ENCODE measurements around the gene CARD9. TPM values are rescaled to one million over a fixed set of nuclear protein-coding genes. Genes with fewer than 3 reads are reported as not detected.

Gene CARD9
- total RNA-seq, 1 donor from 2014 or later = 1.9 TPM

GRCh38 chr9:136418182-136419091 lies 45.0 kb upstream of the CARD9 start:
- no peaks in the 10 kb centered on the region for H3K27me3 Mint-ChIP-seq (ENCODE audit: low read depth)
- H3K4me3 Mint-ChIP-seq (ENCODE audit: unreplicated experiment) = no peak overlapping the region
- H3K9me3 Mint-ChIP-seq (ENCODE audit: low read depth) = no peaks in the 10 kb centered on the region
- TF ChIP-seq, protein P1, sequence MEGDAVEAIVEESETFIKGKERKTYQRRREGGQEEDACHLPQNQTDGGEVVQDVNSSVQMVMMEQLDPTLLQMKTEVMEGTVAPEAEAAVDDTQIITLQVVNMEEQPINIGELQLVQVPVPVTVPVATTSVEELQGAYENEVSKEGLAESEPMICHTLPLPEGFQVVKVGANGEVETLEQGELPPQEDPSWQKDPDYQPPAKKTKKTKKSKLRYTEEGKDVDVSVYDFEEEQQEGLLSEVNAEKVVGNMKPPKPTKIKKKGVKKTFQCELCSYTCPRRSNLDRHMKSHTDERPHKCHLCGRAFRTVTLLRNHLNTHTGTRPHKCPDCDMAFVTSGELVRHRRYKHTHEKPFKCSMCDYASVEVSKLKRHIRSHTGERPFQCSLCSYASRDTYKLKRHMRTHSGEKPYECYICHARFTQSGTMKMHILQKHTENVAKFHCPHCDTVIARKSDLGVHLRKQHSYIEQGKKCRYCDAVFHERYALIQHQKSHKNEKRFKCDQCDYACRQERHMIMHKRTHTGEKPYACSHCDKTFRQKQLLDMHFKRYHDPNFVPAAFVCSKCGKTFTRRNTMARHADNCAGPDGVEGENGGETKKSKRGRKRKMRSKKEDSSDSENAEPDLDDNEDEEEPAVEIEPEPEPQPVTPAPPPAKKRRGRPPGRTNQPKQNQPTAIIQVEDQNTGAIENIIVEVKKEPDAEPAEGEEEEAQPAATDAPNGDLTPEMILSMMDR (IDR thresholded peaks at IDR 0.05) = no peak
- no peaks in the 10 kb centered on the region for H3K4me1 Mint-ChIP-seq (ENCODE audit: low read depth)
- H3K36me3 Mint-ChIP-seq (ENCODE audit: low read depth) = peaks cover 32% of the 10 kb centered on the region
- H3K27ac Mint-ChIP-seq (ENCODE audit: unreplicated experiment) = peak overlapping the region; percentile 41
- DNase-seq (ENCODE audit: low spot score) = no peak

GRCh38 chr9:136416914-136417313 lies 43.4 kb upstream of the CARD9 start:
- H3K27me3 Mint-ChIP-seq (ENCODE audit: low read depth) = no peaks in the 10 kb centered on the region
- no peak for DNase-seq (ENCODE audit: low spot score)
- H3K4me1 Mint-ChIP-seq (ENCODE audit: low read depth) = peaks cover 8% of the 10 kb centered on the region
- TF ChIP-seq, protein P1 (IDR thresholded peaks at IDR 0.05) = no peak
- H3K27ac Mint-ChIP-seq (ENCODE audit: unreplicated experiment) = no peak overlapping the region
- H3K4me3 Mint-ChIP-seq (ENCODE audit: unreplicated experiment) = no peak overlapping the region
- peaks cover 30% of the 10 kb centered on the region for H3K36me3 Mint-ChIP-seq (ENCODE audit: low read depth)
- H3K9me3 Mint-ChIP-seq (ENCODE audit: low read depth) = no peaks in the 10 kb centered on the region

- H3K4me3 Mint-ChIP-seq (ENCODE audit: unreplicated experiment) = no peak overlapping the region
- DNase-seq (ENCODE audit: low spot score) = no peak
- no peaks in the 10 kb centered on the region for H3K9me3 Mint-ChIP-seq (ENCODE audit: low read depth)
- no peaks in the 10 kb centered on the region for H3K27me3 Mint-ChIP-seq (ENCODE audit: low read depth)
- peaks cover 30% of the 10 kb centered on the region for H3K36me3 Mint-ChIP-seq (ENCODE audit: low read depth)
- H3K4me1 Mint-ChIP-seq (ENCODE audit: low read depth) = peaks cover 13% of the 10 kb centered on the region
- no peak overlapping the region for H3K27ac Mint-ChIP-seq (ENCODE audit: unreplicated experiment)
- TF ChIP-seq, protein P1 (IDR thresholded peaks at IDR 0.05) = no peak
Observed at GRCh38 chr9:136416427-136416826, 43.0 kb upstream of the CARD9 start.

GRCh38 chr9:136412962-136413361 lies 39.5 kb upstream of the CARD9 start:
- peaks cover 28% of the 10 kb centered on the region for H3K36me3 Mint-ChIP-seq (ENCODE audit: low read depth)
- no peak for DNase-seq (ENCODE audit: low spot score)
- H3K4me3 Mint-ChIP-seq (ENCODE audit: unreplicated experiment) = no peak overlapping the region
- peaks cover 33% of the 10 kb centered on the region for H3K4me1 Mint-ChIP-seq (ENCODE audit: low read depth)
- TF ChIP-seq, protein P1 (IDR thresholded peaks at IDR 0.05) = no peak
- H3K27ac Mint-ChIP-seq (ENCODE audit: unreplicated experiment) = no peak overlapping the region
- H3K27me3 Mint-ChIP-seq (ENCODE audit: low read depth) = no peaks in the 10 kb centered on the region
- H3K9me3 Mint-ChIP-seq (ENCODE audit: low read depth) = no peaks in the 10 kb centered on the region

- peaks cover 25% of the 10 kb centered on the region for H3K36me3 Mint-ChIP-seq (ENCODE audit: low read depth)
- peaks cover 33% of the 10 kb centered on the region for H3K4me1 Mint-ChIP-seq (ENCODE audit: low read depth)
- peak overlapping the region; percentile 88 for H3K27ac Mint-ChIP-seq (ENCODE audit: unreplicated experiment)
- peak overlapping the region; percentile 84 for H3K4me3 Mint-ChIP-seq (ENCODE audit: unreplicated experiment)
- DNase-seq (ENCODE audit: low spot score) = no peak
- TF ChIP-seq, protein P1 (IDR thresholded peaks at IDR 0.05) = no peak
- H3K9me3 Mint-ChIP-seq (ENCODE audit: low read depth) = no peaks in the 10 kb centered on the region
- H3K27me3 Mint-ChIP-seq (ENCODE audit: low read depth) = no peaks in the 10 kb centered on the region
Observed at GRCh38 chr9:136411378-136411777, 37.9 kb upstream of the CARD9 start.

All from chondrocyte (in vitro differentiated cells).